Heart left ventricle (tissue), 16 donors: ENCODE results near the gene DCAF8L2. TPM values are rescaled to one million over a fixed set of nuclear protein-coding genes. Genes with fewer than 3 reads are reported as not detected.
A peak's percentile ranks its signal among the peaks of the same experiment; 100 is the strongest.
"Not testable (repeated sequence)": the region's sequence is repeated elsewhere in the genome, so short reads cannot be mapped to it uniquely, and the experiment has no call there.

ENCODE experiments used
- ATAC-seq, 4 donors: fragments of 200-7000 bp; cut with Tn5 transposase; one replicate each; pipeline ENCODE4 v1.9.1; 2020 to 2022; ENCODE audit warnings: moderate library complexity in 4 of 4, mild to moderate bottlenecking in 3 of 4, moderate number of reproducible peaks in 1 of 4
- DNase-seq, 5 donors: peaks; one replicate each; pipeline ENCODE4 v3.0.0-alpha.2; 2020
- H3K27ac ChIP-seq, 12 donors: fragments of 200-600 bp; sonication (generic) in 4 of 12; one replicate each; pipeline versions ENCODE4 v1.5.0 to v1.8.0; 2016 to 2022; ENCODE audit warnings: mild to moderate bottlenecking in 2 of 12
- H3K27me3 ChIP-seq, 9 donors: fragments of 200-600 bp; sonication (generic) in 2 of 9; one replicate each; pipeline versions ENCODE4 v1.5.1 to v1.8.0; 2016 to 2022; ENCODE audit warnings: mild to moderate bottlenecking in 3 of 9
- H3K36me3 ChIP-seq, 9 donors: fragments of 200-600 bp; sonication (generic) in 2 of 9; one replicate each; pipeline versions ENCODE4 v1.5.0 to v1.8.0; 2018 to 2022; ENCODE audit warnings: mild to moderate bottlenecking in 2 of 9
- H3K4me1 ChIP-seq, 12 donors: fragments of 200-600 bp; sonication (generic) in 4 of 12; one replicate each; pipeline versions ENCODE4 v1.5.0 to v1.8.0; 2016 to 2022; ENCODE audit warnings: mild to moderate bottlenecking in 3 of 12
- H3K4me3 ChIP-seq, 12 donors: fragments of 200-600 bp; sonication (generic) in 4 of 12; one replicate each; pipeline versions ENCODE4 v1.5.0 to v1.8.0; 2017 to 2022; ENCODE audit warnings: mild to moderate bottlenecking in 9 of 12, moderate library complexity in 4 of 12
- H3K9me3 ChIP-seq, 12 donors: fragments of 200-600 bp; sonication (generic) in 4 of 12; one replicate each; pipeline versions ENCODE4 v1.5.0 to v1.8.0; 2016 to 2022; ENCODE audit warnings: mild to moderate bottlenecking in 1 of 12
- CTCF ChIP-seq, 12 donors: fragments of 200-600 bp; sonication (generic) in 4 of 12; IDR thresholded peaks; one replicate each; pipeline versions ENCODE4 v1.5.0 to v1.8.0; 2018 to 2022; ENCODE audit warnings: antibody characterized with exemption in 12 of 12, mild to moderate bottlenecking in 5 of 12
- POLR2A ChIP-seq, 2 donors: fragments of 450-650 bp; IDR thresholded peaks; one replicate each; pipeline ENCODE4 v1.6.1; 2017; ENCODE audit warnings: antibody characterized with exemption in 2 of 2, mild to moderate bottlenecking in 2 of 2, moderate library complexity in 2 of 2
- WGBS, 4 donors: extraction: QIAGEN DNeasy Blood & Tissue Kit in 2 of 4; methylation state at CpG; one replicate each; pipeline versions ENCODE4 v1.1.5 to v1.1.7; 2013 to 2018; 5-methylcytosine and 5-hydroxymethylcytosine counted together
- intact Hi-C, 10 donors: fragments of 100-400 bp; cut with DNase I; formaldehyde crosslinking; loops; one replicate each; pipeline versions ENCODE4 v1.11.1 to v1.14.2; 2022
- polyA plus RNA-seq, 2 donors: library from polyadenylated mRNA; stranded (reverse); fragments of 200-250 nt; gene quantifications; one replicate each; pipeline ENCODE4 v1.2.3, GENCODE V29; 2013
- total RNA-seq, 9 donors: library from RNA; depleted of rRNA in 2 of 9; stranded (reverse); fragments of >200 nt in 2 of 9; fragmentation: NEBNext Ultra II Directional in 3 of 9; extraction: Animal tissue kit (Norgen Biotek cat#: 25700) in 3 of 9; gene quantifications; one replicate each; pipeline versions ENCODE4 v1.1.0 to v1.2.4, GENCODE V29; 2016 to 2023
- donor health status: ischemic (EF 13 %, LVEDD 7.1; RV severe dilation, severe dysfunction).
- donor health status: healthy with polysubstance abuse.
- donor health status: DM: no; HTN: yes; CAD: no.
- donor health status: DM: no; HTN: no; CAD: no.
- donor health status: ischemic (EF 25% LVEDD 6.9; RV normal size, moderate dysfunction).
- donor health status: ischemic (EF 25% LVEDD 5.7; RV mildly dilated, moderate dysfunction).
- donor health status: healthy.
- donor health status: DM: yes; HTN: yes; CAD: no.
- donor health status: ischemic (EF 35%, LVEDD 5.7; RV mildly dilated, moderate dysfunction).
- donor health status: nonischemic (EF 11% LVEDD 7.7; RV severe dilation, severe dysfunction).
- donor health status: DM: yes; HTN: yes; CAD: no.
- donor health status: PGD.
- donor health status: ischemic (EF 29% LVEDD 5.4; RV normal size, mild dysfunction).
- donor health status: nonischemic (EF 23%, LVEDD 6.1; RV moderate dilation, normal function).

The DCAF8L2 gene
- total and polyA plus RNA-seq, 11 donors, result not detected

- no peaks in the 10 kb centered on the region for H3K36me3 ChIP-seq
- intact Hi-C loops, result loop anchor here in 6 of 10 donors (5.0 to 10.0 kb wide), 3 partner anchors 123 to 128 kb away; no protein-coding TSS in a partner anchor
- 31 to 43% (median 36%) methylated on average over 1 of the region's 1 CpG for WGBS, 4 donors
- no peaks in the 10 kb centered on the region for H3K9me3 ChIP-seq
- no peaks in the 10 kb centered on the region for H3K27me3 ChIP-seq
- no peaks in the 10 kb centered on the region for H3K4me1 ChIP-seq
- H3K4me3 ChIP-seq, result no peak overlapping the region
- DNase-seq, result no peak
- no peak overlapping the region for H3K27ac ChIP-seq
- TF ChIP-seq POLR2A (IDR thresholded peaks at IDR 0.05) (no peak), CTCF (IDR thresholded peaks at IDR 0.05) (no peak)
- ATAC-seq, result no peak
Observed at GRCh38 chrX:27680726-27681125, 90.6 kb downstream of the DCAF8L2 start.

DNA sequence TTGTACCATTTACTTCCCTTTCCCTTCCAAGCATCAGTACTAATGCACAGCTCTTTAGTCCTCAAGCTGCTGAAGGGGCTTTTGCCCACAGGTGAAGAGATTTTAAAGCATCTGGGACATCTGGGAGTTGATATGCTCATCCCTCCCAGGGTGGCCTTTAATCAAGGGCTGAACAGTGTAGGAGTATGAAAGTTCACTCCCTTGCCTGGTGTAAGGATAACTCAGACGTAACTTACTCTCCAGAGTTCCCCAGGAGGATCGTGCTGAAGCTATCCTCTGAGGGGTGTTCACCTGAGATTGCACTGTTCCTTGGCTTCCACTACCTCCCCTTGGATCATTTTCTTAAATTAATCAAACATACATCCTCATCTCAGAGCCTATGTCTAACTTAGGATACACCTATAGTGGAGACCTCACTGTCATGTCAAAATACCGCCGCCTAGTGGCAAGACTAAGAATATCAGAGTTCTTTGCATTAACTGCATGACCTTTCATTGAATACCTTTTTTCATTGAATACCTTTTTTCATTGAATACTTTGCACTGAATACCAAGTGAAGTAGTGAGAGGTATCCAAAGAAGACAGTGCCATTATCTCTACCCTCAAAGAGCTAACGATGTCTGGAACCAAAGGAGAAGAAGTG, 93.5 kb downstream of the DCAF8L2 start:
- not testable (repeated sequence) for H3K4me1 ChIP-seq, H3K27me3 ChIP-seq, H3K27ac ChIP-seq, DNase-seq, H3K9me3 ChIP-seq, ATAC-seq, H3K4me3 ChIP-seq, H3K36me3 ChIP-seq
- intact Hi-C loops, result loop anchor here in 6 of 10 donors (5.0 to 10.0 kb wide), 3 partner anchors 126 to 131 kb away; no protein-coding TSS in a partner anchor
- peak in 11 of 12 donors; percentile 23 to 50 (median 34) for TF ChIP-seq CTCF (IDR thresholded peaks at IDR 0.05)
- WGBS, 4 donors, result 19 to 38% (median 30%) methylated on average over 5 of the region's 5 CpGs

GRCh38 chrX:27694667-27695066, 104.5 kb downstream of the DCAF8L2 start:
- H3K27me3 ChIP-seq, result no peaks in the 10 kb centered on the region
- no peak overlapping the region for H3K27ac ChIP-seq
- intact Hi-C loops, result no loop called here
- ATAC-seq (no peak), DNase-seq (no peak)
- no peak overlapping the region for H3K4me3 ChIP-seq
- no peaks in the 10 kb centered on the region for H3K4me1 ChIP-seq
- WGBS, 4 donors, result 59 to 76% (median 66%) methylated on average over 1 of the region's 1 CpG
- TF ChIP-seq CTCF (IDR thresholded peaks at IDR 0.05), result no peak
- TF ChIP-seq POLR2A (IDR thresholded peaks at IDR 0.05), result no peak
- H3K9me3 ChIP-seq, result no peaks in the 10 kb centered on the region
- H3K36me3 ChIP-seq, result no peaks in the 10 kb centered on the region

DNA sequence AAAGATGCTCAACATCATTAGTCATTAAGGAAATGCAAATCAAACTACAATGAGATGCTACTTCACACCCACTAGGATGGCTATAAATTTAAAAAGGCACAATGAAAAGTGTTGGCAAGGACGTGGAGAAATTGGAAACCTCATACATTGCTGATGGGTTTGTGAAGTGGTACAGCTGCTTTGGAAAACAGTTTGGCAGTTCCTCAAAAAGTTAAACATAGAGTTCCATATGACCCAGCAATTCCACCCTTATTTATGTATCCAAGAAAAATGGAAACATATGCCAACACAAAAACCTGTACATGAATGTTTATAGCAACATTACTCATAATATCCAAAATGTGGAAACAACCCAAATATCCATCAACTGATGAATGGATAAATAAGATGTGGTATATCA, 116.4 kb downstream of the DCAF8L2 start:
- H3K4me1 ChIP-seq, result no peaks in the 10 kb centered on the region
- 10 to 41% (median 25%) methylated on average over 1 of the region's 1 CpG for WGBS, 4 donors

GRCh38 chrX:27715610-27716009, 125.5 kb downstream of the DCAF8L2 start:
- H3K27me3 ChIP-seq, result no peaks in the 10 kb centered on the region
- WGBS, 4 donors, result 57 to 84% (median 71%) methylated on average over 2 of the region's 2 CpGs

More for the DNA sequence above, 116.4 kb downstream of the DCAF8L2 start:
- intact Hi-C loops, result no loop called here
- peaks cover 0 to 7% (median 0%) of the 10 kb centered on the region in 12 donors for H3K9me3 ChIP-seq
- H3K4me3 ChIP-seq, result no peak overlapping the region
- ATAC-seq (no peak), DNase-seq (no peak)
- no peak overlapping the region for H3K27ac ChIP-seq
- TF ChIP-seq POLR2A (IDR thresholded peaks at IDR 0.05), result no peak
- no peaks in the 10 kb centered on the region for H3K27me3 ChIP-seq
- no peaks in the 10 kb centered on the region for H3K36me3 ChIP-seq

More at GRCh38 chrX:27715610-27716009, 125.5 kb downstream of the DCAF8L2 start:
- Histone ChIP-seq H3K9me3 (no peaks in the 10 kb centered on the region), H3K27ac (no peak overlapping the region), H3K4me1 (no peaks in the 10 kb centered on the region), H3K36me3 (no peaks in the 10 kb centered on the region), H3K4me3 (no peak overlapping the region)
- DNase-seq, result no peak
- intact Hi-C loops, result no loop called here
- ATAC-seq, result no peak
- TF ChIP-seq POLR2A (IDR thresholded peaks at IDR 0.05), result no peak
- no peak for TF ChIP-seq CTCF (IDR thresholded peaks at IDR 0.05)
